OCI-LY7 (cell line): ENCODE data around the gene SEMA3F. TPM values are rescaled to one million over a fixed set of nuclear protein-coding genes. Genes with fewer than 3 reads are reported as not detected.

Source experiments
- BruUV-seq: library from RNA; stranded (reverse); fragments of 400-500 nt; replicated peaks from 2 replicates; lab custom pipeline; 2021; lab: Mats Ljungman, UMichigan
- CTCF ChIA-PET: fragments of 300-600 bp; sonication (Branson Sonifier 250); formaldehyde crosslinking; loops from one replicate; lab custom pipeline; 2022; ENCODE audit warnings: antibody characterized with exemption; ENCODE audit not compliant: unreplicated experiment; lab: Charles Lee
- POLR2A ChIA-PET: fragments of 300-600 bp; sonication (Branson Sonifier 250); formaldehyde crosslinking; loops from one replicate; lab custom pipeline; 2022; ENCODE audit warnings: antibody characterized with exemption; lab: Charles Lee
- DNase-seq: peaks from one replicate; pipeline ENCODE4 v3.0.0-alpha.2; 2015; ENCODE audit warnings: low spot score
- H2AFZ ChIP-seq: fragments of 200-600 bp; sonication (generic), shearing (Covaris generic); 2 replicates; pipeline ENCODE4 v1.6.1; 2014; ENCODE audit warnings: mild to moderate bottlenecking, antibody characterized with exemption, low read length, moderate library complexity
- H3K27ac ChIP-seq: fragments of 200-600 bp; sonication (generic); 2 replicates; pipeline ENCODE4 v1.5.1; 2014; ENCODE audit warnings: mixed run types, low read depth, mild to moderate bottlenecking, moderate library complexity, low read length, inconsistent platforms; ENCODE audit not compliant: poor library complexity, severe bottlenecking
- H3K36me3 ChIP-seq: fragments of 200-600 bp; sonication (generic); 2 replicates; pipeline ENCODE4 v1.6.1; 2014; ENCODE audit warnings: mild to moderate bottlenecking, antibody characterized with exemption, low read length, moderate library complexity, mixed read lengths; ENCODE audit not compliant: insufficient read depth
- H3K4me1 ChIP-seq: fragments of 200-600 bp; sonication (generic); 2 replicates; pipeline ENCODE4 v1.5.1; 2014; ENCODE audit warnings: mild to moderate bottlenecking, low read length; ENCODE audit not compliant: insufficient read depth, poor library complexity, severe bottlenecking
- H3K4me2 ChIP-seq: fragments of 200-600 bp; sonication (generic); 2 replicates; pipeline ENCODE4 v1.6.1; 2014; ENCODE audit warnings: mild to moderate bottlenecking, low read length
- H3K4me3 ChIP-seq: fragments of 200-600 bp; sonication (generic); 2 replicates; pipeline ENCODE4 v1.5.1; 2014; ENCODE audit warnings: mild to moderate bottlenecking, low read depth, low read length; ENCODE audit not compliant: poor library complexity, severe bottlenecking
- H3K79me2 ChIP-seq: fragments of 200-600 bp; sonication (generic); 2 replicates; pipeline ENCODE4 v1.6.1; 2016; ENCODE audit warnings: low read depth, mild to moderate bottlenecking, low read length, moderate library complexity, mixed read lengths; ENCODE audit not compliant: insufficient read depth
- H3K9me2 ChIP-seq: fragments of 200-600 bp; sonication (generic); 2 replicates; pipeline ENCODE4 v1.6.1; 2016; ENCODE audit warnings: mild to moderate bottlenecking, low read length, mixed read lengths; ENCODE audit not compliant: insufficient read depth
- H3K9me3 ChIP-seq: fragments of 200-600 bp; sonication (generic); 2 replicates; pipeline ENCODE4 v1.6.1; 2014; ENCODE audit warnings: mild to moderate bottlenecking, mixed run types, low read length, mixed read lengths
- H4K20me1 ChIP-seq: fragments of 200-600 bp; sonication (generic); 2 replicates; pipeline ENCODE4 v1.6.1; 2014; ENCODE audit warnings: mild to moderate bottlenecking, antibody characterized with exemption, low read length, moderate library complexity, mixed read lengths; ENCODE audit not compliant: insufficient read depth
- EZH2phosphoT487 ChIP-seq: fragments of 200-600 bp; sonication (generic); IDR thresholded peaks from 2 replicates; pipeline ENCODE4 v1.6.1; 2018; ENCODE audit warnings: low read depth, borderline replicate concordance, mild to moderate bottlenecking, mixed run types, antibody characterized with exemption, low read length, moderate library complexity, mixed read lengths
- intact Hi-C: fragments of 100-400 bp; cut with micrococcal nuclease; formaldehyde crosslinking; loops from one replicate; pipeline ENCODE4 v1.10.0; 2022; ENCODE audit not compliant: unreplicated experiment
- total RNA-seq, 2 experiments: library from RNA; depleted of rRNA in 1 of 2; stranded (reverse); fragments of >200 nt in 1 of 2; shearing (Covaris generic) in 1 of 2; gene quantifications; 2 replicates each; pipeline ENCODE4 v1.2.3, GENCODE V29; 2014 to 2022
- TF ChIP-seq, protein P1 (sequence below): fragments of 200-600 bp; sonication (generic); conservative IDR thresholded peaks from 2 replicates; pipeline ENCODE4 v1.5.1; 2014; ENCODE audit warnings: mild to moderate bottlenecking, antibody characterized with exemption, low read length, moderate library complexity, mixed read lengths

The SEMA3F gene
- total RNA-seq, 2 experiments from 2014 or later: 0.84 TPM; not detected in 1

DNA sequence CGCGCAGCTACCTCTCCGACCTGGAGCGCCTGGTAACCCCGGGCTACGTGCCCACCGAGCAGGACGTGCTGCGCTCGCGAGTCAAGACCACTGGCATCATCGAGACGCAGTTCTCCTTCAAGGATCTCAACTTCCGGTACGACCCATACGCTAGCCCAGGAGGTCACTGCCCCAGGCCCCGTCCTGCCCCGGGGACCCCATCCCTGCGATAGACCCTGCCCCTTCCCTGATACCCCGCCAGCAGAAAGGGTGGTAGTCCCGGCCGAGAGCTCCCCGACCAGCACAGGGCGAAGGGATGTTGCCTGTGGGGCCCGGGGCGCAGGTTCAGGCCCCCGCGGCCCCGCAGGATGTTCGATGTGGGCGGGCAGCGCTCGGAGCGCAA is 38.6 kb downstream of the SEMA3F start:
- H4K20me1 ChIP-seq: no peaks in the 10 kb centered on the region
- H3K36me3 ChIP-seq: no peaks in the 10 kb centered on the region
- H3K27ac ChIP-seq: no peak overlapping the region
- no peaks in the 10 kb centered on the region for H3K79me2 ChIP-seq
- POLR2A ChIA-PET: interaction anchor here (1.0 kb wide), 1 partner anchor 33 kb away, joined by 3 read pairs; no protein-coding TSS in a partner anchor
- BruUV-seq: no TSS peak
- no peak for TF ChIP-seq EZH2phosphoT487
- TF ChIP-seq, protein P1, sequence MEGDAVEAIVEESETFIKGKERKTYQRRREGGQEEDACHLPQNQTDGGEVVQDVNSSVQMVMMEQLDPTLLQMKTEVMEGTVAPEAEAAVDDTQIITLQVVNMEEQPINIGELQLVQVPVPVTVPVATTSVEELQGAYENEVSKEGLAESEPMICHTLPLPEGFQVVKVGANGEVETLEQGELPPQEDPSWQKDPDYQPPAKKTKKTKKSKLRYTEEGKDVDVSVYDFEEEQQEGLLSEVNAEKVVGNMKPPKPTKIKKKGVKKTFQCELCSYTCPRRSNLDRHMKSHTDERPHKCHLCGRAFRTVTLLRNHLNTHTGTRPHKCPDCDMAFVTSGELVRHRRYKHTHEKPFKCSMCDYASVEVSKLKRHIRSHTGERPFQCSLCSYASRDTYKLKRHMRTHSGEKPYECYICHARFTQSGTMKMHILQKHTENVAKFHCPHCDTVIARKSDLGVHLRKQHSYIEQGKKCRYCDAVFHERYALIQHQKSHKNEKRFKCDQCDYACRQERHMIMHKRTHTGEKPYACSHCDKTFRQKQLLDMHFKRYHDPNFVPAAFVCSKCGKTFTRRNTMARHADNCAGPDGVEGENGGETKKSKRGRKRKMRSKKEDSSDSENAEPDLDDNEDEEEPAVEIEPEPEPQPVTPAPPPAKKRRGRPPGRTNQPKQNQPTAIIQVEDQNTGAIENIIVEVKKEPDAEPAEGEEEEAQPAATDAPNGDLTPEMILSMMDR: no peak
- intact Hi-C loops: loop anchor here (1.0 kb wide), 1 partner anchor 28 kb away; no protein-coding TSS in a partner anchor
- CTCF ChIA-PET: interaction anchor here (1.5 kb wide), 2 partner anchors 25 to 28 kb away, joined by 9 to 11 read pairs; no protein-coding TSS in a partner anchor
- no peaks in the 10 kb centered on the region for H3K9me3 ChIP-seq
- no peak overlapping the region for H2AFZ ChIP-seq
- no peak overlapping the region for H3K4me2 ChIP-seq
- DNase-seq: no peak
- H3K9me2 ChIP-seq: no peaks in the 10 kb centered on the region
- H3K4me3 ChIP-seq: no peak overlapping the region
- H3K4me1 ChIP-seq: peaks cover 19% of the 10 kb centered on the region

DNA sequence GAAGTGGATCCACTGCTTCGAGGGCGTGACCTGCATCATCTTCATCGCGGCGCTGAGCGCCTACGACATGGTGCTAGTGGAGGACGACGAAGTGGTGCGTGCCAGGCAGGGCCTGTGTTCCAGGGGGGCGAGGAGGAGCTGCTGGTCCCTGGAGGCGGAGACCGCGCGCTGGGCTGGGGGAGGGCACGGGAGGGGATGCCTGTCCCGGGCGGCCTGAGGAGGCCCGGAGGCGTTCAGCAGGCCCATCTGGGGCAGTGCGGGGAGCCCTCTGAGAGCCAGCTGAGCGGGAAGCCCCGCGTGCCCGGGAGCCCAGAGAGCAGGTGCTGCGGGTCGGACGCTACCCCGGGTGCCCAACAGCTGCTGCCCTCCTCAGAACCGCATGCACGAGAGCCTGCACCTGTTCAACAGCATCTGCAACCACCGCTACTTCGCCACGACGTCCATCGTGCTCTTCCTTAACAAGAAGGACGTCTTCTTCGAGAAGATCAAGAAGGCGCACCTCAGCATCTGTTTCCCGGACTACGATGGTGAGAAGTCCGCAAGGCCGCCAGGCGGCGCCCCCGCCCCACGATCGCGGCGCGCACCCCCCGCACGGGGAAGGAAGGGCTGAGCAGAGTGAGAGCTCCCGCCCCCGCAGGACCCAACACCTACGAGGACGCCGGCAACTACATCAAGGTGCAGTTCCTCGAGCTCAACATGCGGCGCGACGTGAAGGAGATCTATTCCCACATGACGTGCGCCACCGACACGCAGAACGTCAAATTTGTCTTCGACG is 39.2 kb downstream of the SEMA3F start:
- TF ChIP-seq, protein P1: peak; percentile 87
- TF ChIP-seq EZH2phosphoT487: no peak
- H3K4me1 ChIP-seq: peaks cover 19% of the 10 kb centered on the region
- H3K4me2 ChIP-seq: peak overlapping the region; percentile 63
- no peak overlapping the region for H3K27ac ChIP-seq
- no peaks in the 10 kb centered on the region for H3K36me3 ChIP-seq
- H2AFZ ChIP-seq: peak overlapping the region; percentile 49; the same call in 1 of the 2 replicates
- no peaks in the 10 kb centered on the region for H3K9me3 ChIP-seq
- H3K4me3 ChIP-seq: peak overlapping the region; percentile 46
- BruUV-seq: no TSS peak
- intact Hi-C loops: loop anchor here (1.0 kb wide), 1 partner anchor 27 kb away; no protein-coding TSS in a partner anchor
- H3K9me2 ChIP-seq: no peaks in the 10 kb centered on the region
- ChIA-PET CTCF (interaction anchor here (0.9 to 2.0 kb wide), 7 partner anchors 17 to 80 kb away, joined by 3 to 23 read pairs (median 9); no protein-coding TSS in a partner anchor), POLR2A (interaction anchor here (0.5 to 1.1 kb wide), 10 partner anchors 16 to 1089 kb away, joined by 3 to 12 read pairs (median 4); no protein-coding TSS in a partner anchor)
- no peaks in the 10 kb centered on the region for H3K79me2 ChIP-seq
- peak; percentile 82 for DNase-seq
- H4K20me1 ChIP-seq: no peaks in the 10 kb centered on the region
